GM21619 (cell line): ENCODE results near the gene FBXO40.
A peak's percentile ranks its signal among the peaks of the same experiment; 100 is the strongest.
"Not testable (repeated sequence)": the region's sequence is repeated elsewhere in the genome, so short reads cannot be mapped to it uniquely, and the experiment has no call there.

ENCODE experiments used
- ATAC-seq: cut with Tn5 transposase; IDR thresholded peaks from one replicate; pipeline ENCODE4 v1.9.1; 2021; ENCODE audit not compliant: unreplicated experiment

Gene FBXO40, protein sequence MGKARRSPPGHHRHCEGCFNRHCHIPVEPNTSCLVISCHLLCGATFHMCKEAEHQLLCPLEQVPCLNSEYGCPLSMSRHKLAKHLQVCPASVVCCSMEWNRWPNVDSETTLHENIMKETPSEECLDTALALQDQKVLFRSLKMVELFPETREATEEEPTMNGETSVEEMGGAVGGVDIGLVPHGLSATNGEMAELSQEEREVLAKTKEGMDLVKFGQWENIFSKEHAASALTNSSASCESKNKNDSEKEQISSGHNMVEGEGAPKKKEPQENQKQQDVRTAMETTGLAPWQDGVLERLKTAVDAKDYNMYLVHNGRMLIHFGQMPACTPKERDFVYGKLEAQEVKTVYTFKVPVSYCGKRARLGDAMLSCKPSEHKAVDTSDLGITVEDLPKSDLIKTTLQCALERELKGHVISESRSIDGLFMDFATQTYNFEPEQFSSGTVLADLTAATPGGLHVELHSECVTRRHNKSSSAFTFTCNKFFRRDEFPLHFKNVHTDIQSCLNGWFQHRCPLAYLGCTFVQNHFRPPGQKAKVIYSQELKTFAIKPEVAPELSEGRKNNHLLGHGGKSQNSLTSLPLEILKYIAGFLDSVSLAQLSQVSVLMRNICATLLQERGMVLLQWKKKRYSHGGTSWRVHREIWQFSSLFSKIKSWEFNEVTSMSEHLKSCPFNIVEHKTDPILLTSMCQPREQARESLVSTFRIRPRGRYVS

DNA sequence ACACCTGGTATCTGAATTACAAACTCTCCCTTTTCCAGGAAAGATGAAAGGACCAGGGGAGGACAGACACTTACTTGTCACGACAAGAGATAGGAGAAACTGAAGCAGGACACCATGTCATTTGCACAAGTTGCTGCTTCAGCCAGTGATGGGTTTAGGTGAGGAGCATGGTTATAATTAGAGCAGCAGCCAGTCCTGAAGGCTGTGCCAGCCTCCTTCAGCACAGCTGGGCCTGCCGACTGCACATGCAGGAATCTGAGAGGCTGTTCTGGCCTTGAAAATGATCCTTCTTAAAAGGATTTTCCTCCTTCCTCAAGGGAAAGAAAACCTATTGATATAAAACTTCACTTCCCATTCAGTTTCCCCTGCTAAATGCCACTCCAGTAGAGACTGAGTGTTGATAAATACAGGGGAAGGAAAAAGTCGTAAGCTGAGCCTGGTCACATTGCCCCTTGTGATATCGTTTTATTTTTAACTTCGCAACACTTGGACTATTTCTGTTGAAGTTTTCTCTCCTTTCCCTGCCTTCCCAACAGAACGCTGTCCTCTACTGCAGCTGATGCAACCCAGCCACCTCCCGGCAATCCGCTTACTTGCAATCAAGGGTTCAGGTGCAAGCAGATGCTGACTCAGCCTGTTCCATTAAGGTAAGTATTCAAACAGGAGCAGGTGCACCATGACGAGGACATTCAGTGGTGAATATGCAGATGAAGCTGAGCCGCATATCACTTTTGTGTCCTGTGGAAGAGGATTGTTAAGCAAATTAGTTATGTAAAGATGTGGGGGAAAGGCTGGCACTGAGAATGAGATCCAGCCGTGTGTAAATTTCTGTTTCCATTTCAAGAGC is at the start of gene FBXO40:
FBXO40 (plus strand) TSS at position 524 of the 847 bp plus-strand sequence. CDS start 27,197 bp downstream, outside the sequence.
- peak; percentile 79 for ATAC-seq

DNA sequence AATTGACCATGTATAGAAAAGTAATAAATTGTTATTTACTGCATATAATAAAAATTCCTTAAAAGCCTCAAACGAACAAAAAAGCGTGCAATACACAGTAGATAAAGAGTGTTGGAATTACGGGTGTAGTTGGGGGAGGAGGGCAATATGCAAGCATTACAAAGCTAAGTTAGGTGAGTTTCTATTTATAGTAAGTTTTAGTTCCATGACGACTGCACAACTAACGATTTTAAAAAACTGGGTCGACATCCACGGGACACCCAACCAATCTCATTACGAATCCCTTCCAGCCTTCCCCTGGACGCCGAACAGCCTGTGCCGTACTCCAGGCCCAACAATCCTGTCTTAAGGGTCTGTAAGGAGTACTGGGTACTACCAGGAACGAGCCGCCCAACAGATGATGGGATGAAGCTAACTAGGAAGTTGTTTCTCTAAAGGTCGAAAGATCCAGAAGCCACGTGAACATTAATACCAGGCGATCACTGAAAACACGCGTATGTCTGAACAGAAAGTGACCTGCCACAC is 48.1 kb upstream of the FBXO40 start:
- no peak for ATAC-seq

DNA sequence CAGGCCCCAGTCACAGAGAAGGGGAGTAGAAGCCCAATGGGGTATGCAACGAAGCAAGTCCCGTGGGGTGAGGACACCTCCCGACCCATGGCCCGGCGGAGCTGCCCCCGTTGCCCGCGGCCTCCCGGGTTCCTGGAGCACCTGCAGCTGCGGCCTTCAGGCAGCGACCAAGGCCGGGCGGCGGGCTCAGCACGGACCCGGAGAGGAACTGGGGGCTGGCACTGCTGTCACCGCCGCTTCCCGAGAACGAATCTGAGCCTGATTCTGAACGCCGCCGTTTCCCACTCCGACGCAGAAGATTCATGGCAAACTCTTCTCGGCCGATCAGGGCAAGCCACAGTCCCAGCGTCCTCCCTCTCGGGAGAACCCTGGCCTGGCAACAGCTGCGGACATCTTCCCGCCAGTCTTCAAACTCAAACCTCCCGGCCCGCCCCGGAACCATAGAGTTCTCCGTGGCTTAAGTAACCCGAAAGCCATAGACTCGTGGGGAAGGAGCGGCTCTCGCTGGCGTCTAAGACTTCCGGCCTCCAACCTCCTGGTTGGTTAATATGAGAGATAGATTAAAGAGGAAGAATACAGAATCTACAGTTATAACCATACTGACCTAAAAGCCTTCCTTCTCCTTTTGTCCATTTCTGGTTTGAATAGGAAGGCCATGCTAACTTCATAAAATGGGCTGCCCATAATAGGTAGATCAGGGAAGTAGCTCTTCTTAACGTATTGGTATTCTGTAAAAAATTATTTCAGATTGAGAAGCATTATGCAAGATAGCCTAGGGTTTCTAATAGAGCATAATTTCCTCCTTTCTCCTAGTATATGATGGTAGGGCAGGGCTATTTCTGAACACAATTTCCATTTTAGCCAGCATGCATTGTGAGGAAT is 47.4 kb upstream of the FBXO40 start, which contains the start of gene POLQ:
POLQ (minus strand) TSS at position 415 of the 882 bp plus-strand sequence; CDS start at position 304, 111 bp downstream.
- ATAC-seq = peak; percentile 78

DNA sequence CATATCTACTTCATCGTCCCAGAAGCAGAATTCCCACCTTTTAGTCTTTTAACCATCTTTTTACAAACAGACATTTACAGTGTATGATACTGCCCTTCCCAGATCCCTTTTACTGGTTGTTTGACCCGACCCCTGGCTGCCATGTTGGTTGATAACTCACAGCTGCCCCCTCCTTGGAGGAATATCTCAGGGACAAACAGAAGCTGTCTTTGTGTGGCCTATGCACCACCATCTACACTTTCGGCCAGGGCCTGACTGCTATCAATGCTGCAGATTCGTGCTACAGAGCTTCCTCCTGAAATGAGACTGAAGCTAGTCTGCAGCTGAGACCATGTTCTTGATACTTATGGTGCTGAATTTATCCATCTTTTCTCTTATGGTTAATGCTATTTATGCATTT is 40.8 kb upstream of the FBXO40 start:
- no peak for ATAC-seq

DNA sequence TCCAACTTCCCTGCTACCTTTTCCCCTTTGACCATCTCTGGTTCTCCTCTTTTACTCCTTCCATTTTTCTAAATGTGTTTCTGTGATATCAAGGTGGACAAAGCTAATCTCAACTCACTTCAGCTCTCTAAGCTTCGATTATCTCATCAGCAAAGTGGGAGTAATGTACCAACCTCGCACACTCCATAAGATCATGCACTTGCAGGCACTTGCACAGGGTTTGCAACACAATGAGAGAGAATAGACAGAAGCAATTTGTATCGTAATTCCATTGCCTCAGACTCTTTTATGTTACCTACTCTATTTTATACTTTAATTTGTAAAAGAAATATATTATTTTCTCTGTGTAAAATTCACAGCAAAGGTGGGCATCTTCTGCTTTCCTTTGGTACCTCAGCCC is 40.4 kb upstream of the FBXO40 start:
- no peak for ATAC-seq

DNA sequence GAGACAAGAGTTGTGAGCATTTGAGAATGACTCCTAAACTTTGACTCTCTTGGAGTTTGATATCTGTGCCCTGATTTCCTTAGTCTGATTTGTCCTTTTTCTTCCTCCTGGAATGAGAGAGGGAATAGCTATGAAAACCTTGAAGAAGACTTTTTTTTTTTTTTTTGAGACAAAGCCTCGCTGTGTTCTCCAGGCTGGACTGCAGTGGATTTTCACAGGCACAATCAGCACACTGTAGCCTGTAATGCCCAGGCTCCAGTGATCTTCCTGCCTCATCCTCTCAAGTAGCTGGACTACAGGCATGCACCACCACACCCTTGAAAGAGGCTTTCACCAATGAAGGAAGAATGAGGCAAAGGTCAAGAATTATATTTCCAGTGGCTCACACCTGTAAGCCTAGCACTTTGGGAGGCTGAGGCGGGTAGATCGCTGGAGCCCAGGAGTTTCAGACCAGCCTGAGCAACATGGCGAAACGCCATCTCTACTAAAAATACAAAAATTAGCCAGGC is 35.7 kb upstream of the FBXO40 start:
- ATAC-seq = no peak

DNA sequence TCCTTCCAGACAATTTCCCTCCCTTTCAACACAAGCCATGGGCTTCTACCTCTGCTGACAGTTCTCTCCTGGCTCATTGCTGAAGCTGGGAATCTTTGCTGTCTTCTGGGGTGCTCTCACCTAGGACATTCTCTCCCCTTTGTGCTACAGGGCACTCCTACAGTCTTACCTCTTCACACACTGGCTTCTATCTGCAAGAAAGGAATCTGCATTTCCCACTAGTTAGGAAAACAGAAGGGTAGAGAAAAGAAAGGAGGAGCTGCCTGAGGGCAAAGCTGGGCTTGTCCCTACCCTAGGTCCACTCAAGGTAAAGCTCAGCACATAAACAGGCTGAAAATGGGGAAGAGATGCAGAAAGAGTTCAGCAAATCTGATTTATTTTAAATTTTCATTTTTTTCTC is 31.0 kb upstream of the FBXO40 start:
- ATAC-seq = no peak

DNA sequence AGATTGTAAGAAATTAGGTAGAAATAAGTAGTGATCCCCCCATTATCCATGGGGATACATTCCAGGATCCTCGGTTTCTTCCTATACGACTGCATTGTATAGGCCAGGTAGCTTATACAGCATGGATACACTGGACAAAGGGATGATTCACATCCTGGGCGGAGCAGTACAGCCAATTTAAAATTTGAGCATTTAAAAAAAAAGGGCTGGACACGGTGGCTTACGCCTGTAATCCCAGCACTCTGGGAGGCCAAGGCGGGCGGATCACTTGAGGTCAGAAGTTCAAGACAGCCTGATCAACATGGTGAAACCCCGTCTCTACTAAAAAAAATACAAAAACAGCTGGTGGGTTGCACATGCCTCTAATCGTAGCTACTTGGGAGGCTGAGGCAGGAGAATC is 26.4 kb upstream of the FBXO40 start:
- no peak for ATAC-seq

DNA sequence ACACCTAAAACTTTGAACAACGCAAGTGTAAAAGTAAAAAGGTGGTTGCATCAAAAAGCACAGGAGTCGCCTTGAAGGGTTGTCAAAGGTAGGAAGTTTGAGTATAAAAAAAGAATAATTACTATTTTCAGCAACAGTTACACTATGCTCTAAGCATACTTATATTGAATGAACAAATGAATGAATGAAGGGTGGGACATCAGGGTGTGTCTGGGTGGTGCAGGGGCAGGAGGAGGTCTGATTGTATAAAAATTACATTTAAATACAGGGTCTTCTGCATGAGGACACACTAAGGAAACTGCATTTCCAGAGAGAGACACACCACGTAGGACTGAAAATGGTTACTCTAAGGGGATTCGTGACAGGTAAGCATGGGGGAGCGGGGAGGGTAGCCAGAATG is 25.5 kb upstream of the FBXO40 start, which contains the start of gene ARGFX:
ARGFX (plus strand) TSS at position 301 of the 400 bp plus-strand sequence. CDS start 2,765 bp downstream, outside the sequence.
- ATAC-seq = no peak

DNA sequence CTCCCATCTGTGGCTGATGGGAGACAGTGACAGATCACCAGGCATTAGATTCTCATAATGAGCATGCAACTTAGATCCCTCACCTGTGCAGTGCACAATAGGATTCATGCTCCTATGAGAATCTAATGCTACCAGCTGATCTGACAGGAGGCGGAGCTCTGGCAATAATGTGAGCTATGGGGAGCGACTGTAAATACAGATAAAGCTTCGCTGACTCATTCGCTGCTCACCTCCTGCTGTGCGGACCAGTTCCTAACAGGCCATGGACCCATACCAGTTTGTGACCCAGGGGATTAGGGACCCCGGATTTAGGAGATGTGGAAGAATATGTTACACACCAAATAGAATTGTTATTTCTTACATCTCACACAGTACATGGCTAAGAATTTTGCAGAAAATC is 18.7 kb upstream of the FBXO40 start:
- ATAC-seq = no peak

DNA sequence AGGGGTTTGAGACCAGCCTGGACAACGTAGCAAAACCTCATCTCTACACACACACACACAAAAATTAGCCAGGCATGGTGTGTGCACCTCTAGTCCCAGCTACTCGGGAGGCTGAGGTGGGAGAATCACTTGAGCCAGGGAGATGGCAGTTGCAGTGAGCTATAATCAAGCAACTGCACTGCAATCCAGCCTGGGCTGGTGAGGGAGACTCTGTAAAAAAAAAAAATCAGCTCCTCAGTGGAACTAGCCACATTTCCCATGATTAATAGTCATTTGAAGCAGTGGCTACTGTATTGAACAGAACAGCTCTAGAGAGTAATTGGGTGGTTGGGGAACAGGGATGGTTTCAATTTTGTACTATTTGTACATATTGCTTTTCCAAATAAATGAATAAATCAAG is 11.5 kb upstream of the FBXO40 start:
- no peak for ATAC-seq

DNA sequence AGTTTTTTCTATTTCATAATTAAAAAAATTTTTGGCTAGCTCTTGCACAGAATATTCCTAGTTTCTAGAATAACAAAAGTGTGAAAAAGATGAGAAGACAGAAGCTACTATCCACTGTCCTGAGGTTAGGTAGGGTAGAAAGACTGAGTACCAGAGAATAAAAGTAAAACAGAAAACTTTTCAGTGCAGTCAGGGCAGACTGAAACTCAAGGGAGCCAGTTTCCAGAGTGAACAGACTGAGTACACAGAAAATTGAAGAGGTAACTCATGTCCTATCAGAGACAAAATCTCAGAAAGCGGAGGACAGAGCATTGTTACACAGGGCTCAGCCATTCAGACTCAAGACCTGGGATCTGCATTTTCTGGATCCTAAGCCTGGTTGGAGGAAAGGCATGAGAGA is 8.8 kb upstream of the FBXO40 start:
- no peak for ATAC-seq

DNA sequence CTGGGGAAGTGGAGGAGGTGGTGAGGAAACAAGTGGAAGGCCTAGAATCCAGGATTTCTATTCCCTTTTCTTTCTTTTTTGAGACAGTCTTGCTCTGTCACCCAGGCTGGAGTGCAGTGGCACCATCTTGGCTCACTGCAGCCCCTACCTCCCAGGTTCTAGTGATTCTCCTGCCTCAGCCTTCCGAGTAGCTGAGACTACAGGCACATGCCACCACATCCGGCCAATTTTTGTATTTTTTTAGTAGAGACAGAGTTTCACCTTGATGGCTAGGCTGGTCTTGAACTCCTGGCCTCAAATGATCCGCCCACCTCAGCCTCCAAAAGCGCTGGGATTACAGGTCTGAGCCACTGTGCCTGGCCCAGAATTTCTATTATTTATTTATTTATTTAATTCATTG is 627 bp downstream of the FBXO40 start:
- ATAC-seq = not testable (repeated sequence)

DNA sequence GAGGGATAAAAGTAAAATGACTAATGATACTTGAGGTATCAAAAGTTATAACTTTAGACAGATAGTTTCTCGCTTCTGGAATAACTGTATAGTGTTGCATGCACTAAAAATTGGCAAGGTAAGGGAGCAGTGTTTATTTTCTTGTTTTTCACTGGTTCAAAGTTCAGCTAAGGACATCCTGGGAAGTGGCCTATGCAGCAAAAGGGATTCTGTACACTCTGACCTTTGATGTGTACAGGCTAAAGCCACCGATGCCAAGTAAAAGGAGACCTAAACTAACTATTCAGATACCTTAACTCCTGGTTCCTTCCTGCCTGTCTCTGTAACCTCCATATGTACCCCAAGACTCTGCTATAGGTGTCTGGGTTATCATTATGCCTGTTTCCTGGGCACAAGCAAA is 1.7 kb downstream of the FBXO40 start:
- no peak for ATAC-seq

DNA sequence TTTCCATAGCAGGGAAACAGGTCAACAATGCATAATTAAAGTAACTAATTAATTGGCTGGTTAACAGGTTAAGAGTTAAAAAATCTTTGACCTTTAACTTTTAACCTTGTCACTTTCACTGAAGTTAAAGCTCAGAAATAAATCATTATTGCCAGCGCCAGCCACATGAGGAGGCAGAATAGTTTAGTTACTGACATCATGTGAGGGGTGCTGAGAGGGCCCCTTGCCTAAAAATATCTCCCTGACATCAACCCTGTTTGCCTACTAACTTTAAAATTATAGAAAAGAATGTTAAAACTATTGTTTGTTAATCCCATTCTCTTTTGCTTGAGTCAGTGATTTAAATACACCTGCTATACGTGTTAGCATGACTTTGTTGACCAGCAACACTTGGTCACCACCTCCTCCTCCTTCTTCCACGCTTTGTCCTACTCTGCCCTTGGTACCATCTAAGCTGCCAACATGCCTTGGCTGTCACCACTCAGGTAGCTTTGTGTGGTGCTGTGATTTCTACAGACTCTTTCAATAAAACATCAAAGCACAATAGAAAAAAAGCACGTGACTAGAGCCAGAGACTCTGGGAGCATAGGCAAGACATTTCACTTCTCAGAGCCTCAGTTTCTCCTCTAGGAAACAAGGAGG is 2.7 kb downstream of the FBXO40 start:
- no peak for ATAC-seq

DNA sequence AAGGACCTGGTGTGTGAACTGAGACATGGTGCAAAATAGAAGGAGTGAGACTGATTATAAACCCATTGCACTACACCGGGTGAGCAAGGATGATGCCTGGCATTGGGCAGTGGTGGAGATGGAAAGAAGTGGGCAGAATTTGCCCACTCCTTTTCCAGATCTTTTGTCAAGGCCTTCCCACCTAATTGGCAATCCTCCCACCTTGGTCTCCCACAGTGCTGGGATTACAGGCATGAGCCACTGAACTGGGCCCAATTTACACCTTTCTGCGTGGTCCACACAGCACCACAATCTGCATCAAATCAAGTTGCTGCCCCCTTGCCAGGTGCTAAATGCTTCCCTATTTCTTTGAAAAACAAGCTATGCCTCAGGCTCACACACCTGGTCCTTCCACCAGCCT is 5.4 kb downstream of the FBXO40 start:
- ATAC-seq = no peak

DNA sequence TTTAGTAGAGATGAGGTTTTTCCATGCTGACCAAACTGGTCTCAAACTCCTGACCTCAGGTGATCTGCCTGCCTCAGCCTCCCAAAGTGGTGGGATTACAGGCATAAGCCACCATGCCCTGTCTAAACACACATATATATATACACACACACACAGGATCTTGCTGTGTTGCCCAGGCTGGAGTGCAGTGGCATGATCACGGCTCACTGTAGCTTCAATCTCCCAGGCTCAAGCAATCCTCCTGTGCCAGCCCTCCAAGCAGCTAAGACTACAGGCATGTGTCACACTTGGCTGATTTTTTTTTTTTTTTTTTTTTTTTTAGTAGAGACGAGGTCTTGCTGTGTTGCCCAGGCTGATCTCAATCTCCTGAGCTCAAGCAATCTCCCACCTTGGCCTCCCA is 6.7 kb downstream of the FBXO40 start:
- ATAC-seq = not testable (repeated sequence)

DNA sequence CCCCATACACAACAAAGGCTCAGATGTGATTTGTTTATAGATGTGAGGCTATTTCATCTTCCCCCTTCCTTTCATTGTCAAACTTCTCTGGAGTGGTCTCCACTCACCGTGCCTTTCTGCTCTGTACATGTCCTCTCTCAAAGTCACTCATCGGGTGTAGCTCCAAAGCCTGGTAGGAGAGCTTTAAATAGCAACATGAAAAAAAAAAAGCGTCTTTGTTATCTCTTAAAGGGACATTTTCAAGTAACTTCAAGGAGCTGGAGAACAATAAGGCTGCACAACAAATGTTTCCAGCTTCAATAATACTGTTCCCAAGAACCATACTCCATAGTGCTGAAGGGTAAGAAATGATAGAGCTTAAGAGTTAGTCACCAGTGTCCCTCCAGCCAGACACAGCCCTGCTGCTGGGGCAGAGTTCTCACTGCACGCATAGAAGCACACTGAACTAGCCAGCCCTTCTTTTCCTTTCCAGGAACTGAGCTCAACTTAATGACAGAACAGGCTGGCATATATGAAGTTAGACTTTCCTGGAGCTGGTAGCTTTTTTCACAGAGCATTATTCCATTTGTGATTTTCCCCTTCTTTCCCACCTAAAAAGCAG is 8.1 kb downstream of the FBXO40 start:
- no peak for ATAC-seq

DNA sequence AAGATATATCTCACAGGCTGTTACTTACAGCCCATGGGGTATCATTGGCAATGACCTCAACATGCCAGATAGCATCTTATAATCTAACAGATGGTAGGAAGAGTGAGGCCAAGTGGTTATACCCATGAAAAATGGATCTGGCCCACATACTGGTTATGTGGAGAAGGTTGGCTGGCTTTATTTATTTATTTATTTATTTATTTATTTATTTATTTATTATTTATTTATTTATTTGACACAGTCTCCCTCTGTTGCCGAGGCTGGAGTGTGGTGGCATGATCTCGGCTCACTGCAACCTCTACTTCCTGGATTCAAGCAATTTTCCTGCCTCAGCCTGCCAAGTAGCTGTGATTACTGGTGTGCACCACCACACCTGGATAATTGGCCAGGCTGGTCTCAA is 11.6 kb downstream of the FBXO40 start:
- ATAC-seq = no peak
